HEK293 (cell line): ENCODE data around the gene NKX1-1.

Experiments used
- CTCF ChIA-PET: fragments of 350-600 bp; formaldehyde crosslinking; extraction: SDS; loops from one replicate; lab custom pipeline; 2021; ENCODE audit warnings: antibody characterized with exemption; lab: Yijun Ruan, JAX
- POLR2A ChIA-PET: fragments of 300-600 bp; formaldehyde crosslinking; extraction: SDS; loops from one replicate; lab custom pipeline; 2020; ENCODE audit warnings: antibody characterized with exemption, inconsistent platforms; lab: Yijun Ruan, JAX
- H3K27ac ChIP-seq: fragments of 200-500 bp; sonication (Bioruptor generic); 2 replicates; pipeline ENCODE4 v1.5.1; 2014; ENCODE audit warnings: low read depth, low read length, control low read depth, inconsistent platforms; ENCODE audit errors: extremely low read depth
- H3K36me3 ChIP-seq, 2 experiments: fragments of 200-500 bp in 1 of 2; sonication (Bioruptor generic) in 1 of 2; 1 replicate in 1 of 2; 2 replicates in 1 of 2; pipeline ENCODE4 v1.5.1; 2014 to 2017; ENCODE audit warnings: inconsistent platforms in 2 of 2, low read length in 2 of 2; ENCODE audit not compliant: control insufficient read depth in 2 of 2, insufficient read depth in 1 of 2
- H3K4me1 ChIP-seq: fragments of 200-500 bp; sonication (Bioruptor generic); 2 replicates; pipeline ENCODE4 v1.5.1; 2014; ENCODE audit warnings: mild to moderate bottlenecking, low read length, inconsistent platforms; ENCODE audit not compliant: control insufficient read depth, insufficient read depth
- H3K4me3 ChIP-seq: 2 replicates; pipeline ENCODE4 v1.5.1; 2011; ENCODE audit warnings: low read depth, mild to moderate bottlenecking, control low read depth, low read length, moderate library complexity
- H3K9me3 ChIP-seq: fragments of 200-500 bp; sonication (Bioruptor generic); 2 replicates; pipeline ENCODE4 v1.5.1; 2014; ENCODE audit warnings: low read depth, low read length, inconsistent platforms; ENCODE audit not compliant: control insufficient read depth, insufficient read depth
- GLIS1 ChIP-seq: fragments of 450-650 bp; formaldehyde crosslinking; IDR thresholded peaks from 2 replicates; pipeline ENCODE4 v1.5.1; 2016; ENCODE audit warnings: missing biosample characterization, missing genetic modification characterization
- KLF17 ChIP-seq: fragments of 450-650 bp; formaldehyde crosslinking; IDR thresholded peaks from 2 replicates; pipeline ENCODE4 v1.5.1; 2016; ENCODE audit warnings: missing biosample characterization, missing genetic modification characterization
- MYNN ChIP-seq: fragments of 450-650 bp; formaldehyde crosslinking; IDR thresholded peaks from 2 replicates; pipeline ENCODE4 v1.5.1; 2016; ENCODE audit warnings: missing biosample characterization, missing genetic modification characterization, borderline replicate concordance
- PBX3 ChIP-seq: sonication (generic); formaldehyde crosslinking; IDR thresholded peaks from 2 replicates; pipeline ENCODE4 v1.8.1; 2022; ENCODE audit warnings: mild to moderate bottlenecking, moderate library complexity, missing genetic modification reagents
- ZNF112 ChIP-seq: fragments of 450-650 bp; formaldehyde crosslinking; IDR thresholded peaks from 2 replicates; pipeline ENCODE4 v1.5.0; 2017; ENCODE audit warnings: missing biosample characterization, missing genetic modification characterization
- ZNF169 ChIP-seq: fragments of 450-650 bp; formaldehyde crosslinking; IDR thresholded peaks from 2 replicates; pipeline ENCODE4 v1.5.1; 2016; ENCODE audit warnings: missing biosample characterization, missing genetic modification characterization
- ZNF292 ChIP-seq: fragments of 450-650 bp; formaldehyde crosslinking; IDR thresholded peaks from 2 replicates; pipeline ENCODE4 v1.5.1; 2016; ENCODE audit warnings: low read depth, missing biosample characterization, missing genetic modification characterization, borderline replicate concordance
- ZNF302 ChIP-seq: fragments of 450-650 bp; formaldehyde crosslinking; IDR thresholded peaks from 2 replicates; pipeline ENCODE4 v1.5.1; 2016; ENCODE audit warnings: missing biosample characterization, missing genetic modification characterization, low read depth
- ZNF362 ChIP-seq: fragments of 450-650 bp; formaldehyde crosslinking; IDR thresholded peaks from 2 replicates; pipeline ENCODE4 v1.5.1; 2016; ENCODE audit warnings: missing biosample characterization, missing genetic modification characterization
- ZNF394 ChIP-seq: fragments of 450-650 bp; formaldehyde crosslinking; IDR thresholded peaks from 2 replicates; pipeline ENCODE4 v1.5.1; 2016; ENCODE audit warnings: missing biosample characterization, missing genetic modification characterization, mild to moderate bottlenecking, moderate library complexity, borderline replicate concordance
- ZNF423 ChIP-seq: fragments of 450-650 bp; formaldehyde crosslinking; IDR thresholded peaks from 2 replicates; pipeline ENCODE4 v1.5.1; 2016; ENCODE audit warnings: missing biosample characterization, missing genetic modification characterization
- ZNF449 ChIP-seq: fragments of 450-650 bp; formaldehyde crosslinking; IDR thresholded peaks from 2 replicates; pipeline ENCODE4 v1.5.1; 2017; ENCODE audit warnings: missing biosample characterization, mild to moderate bottlenecking, missing genetic modification characterization, moderate library complexity
- ZNF654 ChIP-seq: fragments of 450-650 bp; formaldehyde crosslinking; IDR thresholded peaks from 2 replicates; pipeline ENCODE4 v1.5.1; 2016; ENCODE audit warnings: low read depth, missing biosample characterization, missing genetic modification characterization
- ZNF660 ChIP-seq: fragments of 450-650 bp; IDR thresholded peaks from 2 replicates; pipeline ENCODE4 v1.5.1; 2018; ENCODE audit warnings: missing biosample characterization, mild to moderate bottlenecking, missing genetic modification characterization
- ZNF768 ChIP-seq: fragments of 450-650 bp; formaldehyde crosslinking; IDR thresholded peaks from 2 replicates; pipeline ENCODE4 v1.5.1; 2018; ENCODE audit warnings: missing biosample characterization, mild to moderate bottlenecking, missing genetic modification characterization
- ZSCAN16 ChIP-seq: fragments of 450-650 bp; formaldehyde crosslinking; IDR thresholded peaks from 2 replicates; pipeline ENCODE4 v1.5.1; 2016; ENCODE audit warnings: missing biosample characterization, missing genetic modification characterization
- TF ChIP-seq, protein P1 (sequence below): fragments of 450-650 bp; formaldehyde crosslinking; IDR thresholded peaks from 2 replicates; pipeline ENCODE4; 2016; ENCODE audit warnings: missing biosample characterization, missing genetic modification characterization
- TF ChIP-seq, protein P2 (sequence below): fragments of 450-650 bp; formaldehyde crosslinking; optimal IDR thresholded peaks from 2 replicates; pipeline ENCODE3; 2016; ENCODE audit warnings: missing biosample characterization, mild to moderate bottlenecking, missing genetic modification characterization
- TF ChIP-seq, protein P3 (sequence below): fragments of 450-650 bp; formaldehyde crosslinking; IDR thresholded peaks from 2 replicates; pipeline ENCODE4 v1.5.1; 2016; ENCODE audit warnings: missing biosample characterization, missing genetic modification characterization, borderline replicate concordance

Gene NKX1-1

DNA sequence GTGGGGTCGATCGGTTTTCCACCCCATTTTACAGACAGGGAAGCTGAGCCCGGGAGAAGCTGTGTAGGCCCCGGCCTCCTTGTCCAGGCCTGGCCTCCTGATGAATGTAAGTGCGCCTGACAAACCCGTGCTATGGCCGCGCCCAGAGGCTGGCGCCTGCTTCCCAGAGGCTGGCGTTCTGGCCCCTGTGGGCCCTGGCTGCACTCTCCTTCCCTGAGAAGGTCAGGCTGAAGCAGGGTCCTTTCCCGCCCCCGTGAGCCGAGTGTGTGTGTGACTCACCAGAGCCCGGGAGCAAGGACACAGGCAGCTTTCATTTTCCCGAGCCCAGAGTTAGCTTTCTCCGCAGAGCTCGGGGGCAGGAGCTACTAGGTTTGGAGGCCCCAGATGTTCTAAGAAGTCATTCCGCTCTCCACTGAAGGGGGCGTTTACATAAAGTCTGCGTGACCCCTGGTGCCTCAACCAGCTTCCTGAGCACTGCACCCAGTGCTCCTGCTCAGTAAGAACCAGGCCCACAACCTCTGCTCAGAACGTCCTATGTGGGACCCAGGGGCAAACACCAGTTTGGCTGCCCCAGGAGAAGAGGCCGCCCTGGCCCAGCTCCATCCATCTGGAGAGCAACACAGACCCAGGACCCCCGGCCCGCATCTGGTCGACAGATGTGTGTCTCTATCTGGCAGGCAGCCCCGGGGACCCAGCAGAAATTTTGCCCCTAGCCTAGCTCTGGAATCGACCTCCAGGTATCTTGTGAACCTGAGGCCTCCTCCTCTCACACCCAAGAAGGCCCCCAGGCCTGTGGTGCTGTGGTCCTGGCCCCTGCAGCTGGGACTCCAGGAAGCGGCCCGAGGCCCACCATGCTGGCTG, 45.6 kb downstream of the NKX1-1 start:
- ChIA-PET POLR2A (no interaction called here), CTCF (interaction anchor here (0.6 to 1.5 kb wide), 3 partner anchors 8 to 82 kb away, joined by 3 to 8 read pairs (median 3); no protein-coding TSS in a partner anchor)
- H3K27ac ChIP-seq = no peak overlapping the region

More for the DNA sequence above, 45.6 kb downstream of the NKX1-1 start:
- no peaks in the 10 kb centered on the region for H3K9me3 ChIP-seq
- no peak overlapping the region for H3K4me3 ChIP-seq
- no peaks in the 10 kb centered on the region for H3K4me1 ChIP-seq
- peaks cover 0 to 55% of the 10 kb centered on the region in 2 experiments; a peak in 1 of 3 replicates for H3K36me3 ChIP-seq
- no peak for TF ChIP-seq PBX3 (CRISPR knock-in tag)
- TF ChIP-seq ZNF292 (tag by site-specific recombination) = no peak
- TF ChIP-seq ZNF660 = no peak
- TF ChIP-seq ZNF449 (tag by site-specific recombination) = no peak
- TF ChIP-seq ZSCAN16 (tag by site-specific recombination) = no peak
- no peak for TF ChIP-seq ZNF169
- TF ChIP-seq, protein P1, sequence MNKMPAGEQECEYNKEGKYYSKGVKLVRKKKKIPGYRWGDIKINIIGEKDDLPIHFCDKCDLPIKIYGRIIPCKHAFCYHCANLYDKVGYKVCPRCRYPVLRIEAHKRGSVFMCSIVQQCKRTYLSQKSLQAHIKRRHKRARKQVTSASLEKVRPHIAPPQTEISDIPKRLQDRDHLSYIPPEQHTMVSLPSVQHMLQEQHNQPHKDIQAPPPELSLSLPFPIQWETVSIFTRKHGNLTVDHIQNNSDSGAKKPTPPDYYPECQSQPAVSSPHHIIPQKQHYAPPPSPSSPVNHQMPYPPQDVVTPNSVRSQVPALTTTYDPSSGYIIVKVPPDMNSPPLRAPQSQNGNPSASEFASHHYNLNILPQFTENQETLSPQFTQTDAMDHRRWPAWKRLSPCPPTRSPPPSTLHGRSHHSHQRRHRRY (tag by site-specific recombination) = no peak
- no peak for TF ChIP-seq ZNF112 (tag by site-specific recombination)
- TF ChIP-seq, protein P2, sequence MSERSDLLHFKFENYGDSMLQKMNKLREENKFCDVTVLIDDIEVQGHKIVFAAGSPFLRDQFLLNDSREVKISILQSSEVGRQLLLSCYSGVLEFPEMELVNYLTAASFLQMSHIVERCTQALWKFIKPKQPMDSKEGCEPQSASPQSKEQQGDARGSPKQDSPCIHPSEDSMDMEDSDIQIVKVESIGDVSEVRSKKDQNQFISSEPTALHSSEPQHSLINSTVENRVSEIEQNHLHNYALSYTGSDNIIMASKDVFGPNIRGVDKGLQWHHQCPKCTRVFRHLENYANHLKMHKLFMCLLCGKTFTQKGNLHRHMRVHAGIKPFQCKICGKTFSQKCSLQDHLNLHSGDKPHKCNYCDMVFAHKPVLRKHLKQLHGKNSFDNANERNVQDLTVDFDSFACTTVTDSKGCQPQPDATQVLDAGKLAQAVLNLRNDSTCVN (tag by site-specific recombination) = no peak
- no peak for TF ChIP-seq ZNF768 (tag by site-specific recombination)
- TF ChIP-seq ZNF654 = no peak
- no peak for TF ChIP-seq KLF17 (tag by site-specific recombination)
- TF ChIP-seq ZNF362 (tag by site-specific recombination) = no peak
- TF ChIP-seq GLIS1 (tag by site-specific recombination) = no peak
- TF ChIP-seq, protein P3, sequence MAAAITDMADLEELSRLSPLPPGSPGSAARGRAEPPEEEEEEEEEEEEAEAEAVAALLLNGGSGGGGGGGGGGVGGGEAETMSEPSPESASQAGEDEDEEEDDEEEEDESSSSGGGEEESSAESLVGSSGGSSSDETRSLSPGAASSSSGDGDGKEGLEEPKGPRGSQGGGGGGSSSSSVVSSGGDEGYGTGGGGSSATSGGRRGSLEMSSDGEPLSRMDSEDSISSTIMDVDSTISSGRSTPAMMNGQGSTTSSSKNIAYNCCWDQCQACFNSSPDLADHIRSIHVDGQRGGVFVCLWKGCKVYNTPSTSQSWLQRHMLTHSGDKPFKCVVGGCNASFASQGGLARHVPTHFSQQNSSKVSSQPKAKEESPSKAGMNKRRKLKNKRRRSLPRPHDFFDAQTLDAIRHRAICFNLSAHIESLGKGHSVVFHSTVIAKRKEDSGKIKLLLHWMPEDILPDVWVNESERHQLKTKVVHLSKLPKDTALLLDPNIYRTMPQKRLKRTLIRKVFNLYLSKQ (tag by site-specific recombination) = no peak
- no peak for TF ChIP-seq ZNF394
- no peak for TF ChIP-seq ZNF423 (tag by site-specific recombination)
- TF ChIP-seq MYNN (tag by site-specific recombination) = no peak
- TF ChIP-seq ZNF302 (tag by site-specific recombination) = no peak
